OCI-LY7 (cell line): ENCODE data around the gene LDB3. TPM values are rescaled to one million over a fixed set of nuclear protein-coding genes. Genes with fewer than 3 reads are reported as not detected.

ENCODE experiments used
- BruUV-seq: library from RNA; stranded (reverse); fragments of 400-500 nt; replicated peaks from 2 replicates; lab custom pipeline; 2021; lab: Mats Ljungman, UMichigan
- CTCF ChIA-PET: fragments of 300-600 bp; sonication (Branson Sonifier 250); formaldehyde crosslinking; loops from one replicate; lab custom pipeline; 2022; ENCODE audit warnings: antibody characterized with exemption; ENCODE audit not compliant: unreplicated experiment; lab: Charles Lee
- POLR2A ChIA-PET: fragments of 300-600 bp; sonication (Branson Sonifier 250); formaldehyde crosslinking; loops from one replicate; lab custom pipeline; 2022; ENCODE audit warnings: antibody characterized with exemption; lab: Charles Lee
- DNase-seq: peaks from one replicate; pipeline ENCODE4 v3.0.0-alpha.2; 2015; ENCODE audit warnings: low spot score
- H2AFZ ChIP-seq: fragments of 200-600 bp; sonication (generic), shearing (Covaris generic); 2 replicates; pipeline ENCODE4 v1.6.1; 2014; ENCODE audit warnings: mild to moderate bottlenecking, antibody characterized with exemption, low read length, moderate library complexity
- H3K27ac ChIP-seq: fragments of 200-600 bp; sonication (generic); 2 replicates; pipeline ENCODE4 v1.5.1; 2014; ENCODE audit warnings: mixed run types, low read depth, mild to moderate bottlenecking, moderate library complexity, low read length, inconsistent platforms; ENCODE audit not compliant: poor library complexity, severe bottlenecking
- H3K36me3 ChIP-seq: fragments of 200-600 bp; sonication (generic); 2 replicates; pipeline ENCODE4 v1.6.1; 2014; ENCODE audit warnings: mild to moderate bottlenecking, antibody characterized with exemption, low read length, moderate library complexity, mixed read lengths; ENCODE audit not compliant: insufficient read depth
- H3K4me1 ChIP-seq: fragments of 200-600 bp; sonication (generic); 2 replicates; pipeline ENCODE4 v1.5.1; 2014; ENCODE audit warnings: mild to moderate bottlenecking, low read length; ENCODE audit not compliant: insufficient read depth, poor library complexity, severe bottlenecking
- H3K4me2 ChIP-seq: fragments of 200-600 bp; sonication (generic); 2 replicates; pipeline ENCODE4 v1.6.1; 2014; ENCODE audit warnings: mild to moderate bottlenecking, low read length
- H3K4me3 ChIP-seq: fragments of 200-600 bp; sonication (generic); 2 replicates; pipeline ENCODE4 v1.5.1; 2014; ENCODE audit warnings: mild to moderate bottlenecking, low read depth, low read length; ENCODE audit not compliant: poor library complexity, severe bottlenecking
- H3K79me2 ChIP-seq: fragments of 200-600 bp; sonication (generic); 2 replicates; pipeline ENCODE4 v1.6.1; 2016; ENCODE audit warnings: low read depth, mild to moderate bottlenecking, low read length, moderate library complexity, mixed read lengths; ENCODE audit not compliant: insufficient read depth
- H3K9me2 ChIP-seq: fragments of 200-600 bp; sonication (generic); 2 replicates; pipeline ENCODE4 v1.6.1; 2016; ENCODE audit warnings: mild to moderate bottlenecking, low read length, mixed read lengths; ENCODE audit not compliant: insufficient read depth
- H3K9me3 ChIP-seq: fragments of 200-600 bp; sonication (generic); 2 replicates; pipeline ENCODE4 v1.6.1; 2014; ENCODE audit warnings: mild to moderate bottlenecking, mixed run types, low read length, mixed read lengths
- H4K20me1 ChIP-seq: fragments of 200-600 bp; sonication (generic); 2 replicates; pipeline ENCODE4 v1.6.1; 2014; ENCODE audit warnings: mild to moderate bottlenecking, antibody characterized with exemption, low read length, moderate library complexity, mixed read lengths; ENCODE audit not compliant: insufficient read depth
- EZH2phosphoT487 ChIP-seq: fragments of 200-600 bp; sonication (generic); IDR thresholded peaks from 2 replicates; pipeline ENCODE4 v1.6.1; 2018; ENCODE audit warnings: low read depth, borderline replicate concordance, mild to moderate bottlenecking, mixed run types, antibody characterized with exemption, low read length, moderate library complexity, mixed read lengths
- intact Hi-C: fragments of 100-400 bp; cut with micrococcal nuclease; formaldehyde crosslinking; loops from one replicate; pipeline ENCODE4 v1.10.0; 2022; ENCODE audit not compliant: unreplicated experiment
- total RNA-seq, 2 experiments: library from RNA; depleted of rRNA in 1 of 2; stranded (reverse); fragments of >200 nt in 1 of 2; shearing (Covaris generic) in 1 of 2; gene quantifications; 2 replicates each; pipeline ENCODE4 v1.2.3, GENCODE V29; 2014 to 2022
- TF ChIP-seq, protein P1 (sequence below): fragments of 200-600 bp; sonication (generic); conservative IDR thresholded peaks from 2 replicates; pipeline ENCODE4 v1.5.1; 2014; ENCODE audit warnings: mild to moderate bottlenecking, antibody characterized with exemption, low read length, moderate library complexity, mixed read lengths

Gene LDB3
- total RNA-seq, 2 experiments from 2014 or later, result 0.08 TPM; not detected in 1

DNA sequence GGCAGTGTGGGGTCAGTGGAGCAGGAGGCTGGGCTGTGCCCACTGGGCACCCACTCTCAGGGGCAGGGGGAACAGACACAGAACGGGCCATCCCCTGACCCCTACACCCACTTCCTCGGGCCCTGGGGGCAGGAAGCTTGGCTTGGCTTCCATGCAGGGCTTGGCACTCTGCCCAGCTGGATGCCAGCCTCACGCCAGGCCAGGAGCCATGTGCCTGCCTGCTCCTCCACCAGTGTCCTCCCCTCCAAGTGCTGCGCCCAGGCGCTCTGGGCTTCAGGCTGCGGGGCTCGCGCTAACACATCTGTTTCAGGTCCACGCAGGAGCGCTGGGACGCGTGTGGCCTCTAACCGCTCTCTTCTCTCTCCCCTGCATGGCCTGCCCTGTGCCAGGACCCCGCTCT is 12.7 kb downstream of the LDB3 start:
- H3K36me3 ChIP-seq, result no peaks in the 10 kb centered on the region
- H4K20me1 ChIP-seq, result no peaks in the 10 kb centered on the region
- TF ChIP-seq EZH2phosphoT487, result no peak
- TF ChIP-seq, protein P1, sequence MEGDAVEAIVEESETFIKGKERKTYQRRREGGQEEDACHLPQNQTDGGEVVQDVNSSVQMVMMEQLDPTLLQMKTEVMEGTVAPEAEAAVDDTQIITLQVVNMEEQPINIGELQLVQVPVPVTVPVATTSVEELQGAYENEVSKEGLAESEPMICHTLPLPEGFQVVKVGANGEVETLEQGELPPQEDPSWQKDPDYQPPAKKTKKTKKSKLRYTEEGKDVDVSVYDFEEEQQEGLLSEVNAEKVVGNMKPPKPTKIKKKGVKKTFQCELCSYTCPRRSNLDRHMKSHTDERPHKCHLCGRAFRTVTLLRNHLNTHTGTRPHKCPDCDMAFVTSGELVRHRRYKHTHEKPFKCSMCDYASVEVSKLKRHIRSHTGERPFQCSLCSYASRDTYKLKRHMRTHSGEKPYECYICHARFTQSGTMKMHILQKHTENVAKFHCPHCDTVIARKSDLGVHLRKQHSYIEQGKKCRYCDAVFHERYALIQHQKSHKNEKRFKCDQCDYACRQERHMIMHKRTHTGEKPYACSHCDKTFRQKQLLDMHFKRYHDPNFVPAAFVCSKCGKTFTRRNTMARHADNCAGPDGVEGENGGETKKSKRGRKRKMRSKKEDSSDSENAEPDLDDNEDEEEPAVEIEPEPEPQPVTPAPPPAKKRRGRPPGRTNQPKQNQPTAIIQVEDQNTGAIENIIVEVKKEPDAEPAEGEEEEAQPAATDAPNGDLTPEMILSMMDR, result no peak
- no peak overlapping the region for H3K4me2 ChIP-seq
- H3K79me2 ChIP-seq, result no peaks in the 10 kb centered on the region
- CTCF ChIA-PET, result no interaction called here
- no peak overlapping the region for H2AFZ ChIP-seq
- no peak overlapping the region for H3K4me3 ChIP-seq
- no peak for DNase-seq
- no TSS peak for BruUV-seq
- no peak overlapping the region for H3K27ac ChIP-seq
- POLR2A ChIA-PET, result no interaction called here
- no peaks in the 10 kb centered on the region for H3K4me1 ChIP-seq
- H3K9me3 ChIP-seq, result no peaks in the 10 kb centered on the region
- no peaks in the 10 kb centered on the region for H3K9me2 ChIP-seq
- intact Hi-C loops, result no loop called here

- Histone ChIP-seq H3K4me2 (no peak overlapping the region), H3K4me3 (no peak overlapping the region), H3K79me2 (no peaks in the 10 kb centered on the region), H4K20me1 (no peaks in the 10 kb centered on the region), H3K9me2 (no peaks in the 10 kb centered on the region), H3K36me3 (no peaks in the 10 kb centered on the region), H3K4me1 (no peaks in the 10 kb centered on the region), H2AFZ (no peak overlapping the region), H3K9me3 (no peaks in the 10 kb centered on the region), H3K27ac (no peak overlapping the region)
- no peak for DNase-seq
- intact Hi-C loops, result no loop called here
- ChIA-PET CTCF (no interaction called here), POLR2A (no interaction called here)
- no TSS peak for BruUV-seq
- TF ChIP-seq, protein P1, result no peak
- TF ChIP-seq EZH2phosphoT487, result no peak
Measured at GRCh38 chr10:86681722-86682386, 13.5 kb downstream of the LDB3 start.

DNA sequence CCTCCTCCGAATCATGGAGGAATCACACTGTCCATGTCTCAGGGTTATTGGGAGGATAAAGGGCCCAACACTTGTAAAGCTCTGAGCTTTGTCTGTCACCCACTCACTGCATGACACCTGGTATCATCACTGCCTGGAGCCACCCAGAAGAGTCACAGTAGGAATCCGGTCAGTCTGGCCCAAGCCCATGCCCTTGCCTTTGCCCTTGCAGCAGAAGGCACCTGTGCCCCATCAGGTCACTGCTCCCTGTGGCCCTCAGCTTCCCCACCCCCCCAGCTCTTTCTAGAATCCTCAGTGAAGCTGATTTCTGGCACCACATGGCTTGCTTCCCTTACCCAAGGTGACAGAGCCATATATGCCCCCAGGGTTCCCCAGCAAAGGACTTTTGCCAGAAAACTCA is 14.4 kb downstream of the LDB3 start:
- ChIA-PET POLR2A (no interaction called here), CTCF (interaction anchor here (1.5 kb wide), 1 partner anchor 8 kb away, joined by 5 read pairs; no protein-coding TSS in a partner anchor)
- no peak for TF ChIP-seq EZH2phosphoT487
- TF ChIP-seq, protein P1, result no peak
- intact Hi-C loops, result no loop called here
- Histone ChIP-seq H3K79me2 (no peaks in the 10 kb centered on the region), H3K36me3 (no peaks in the 10 kb centered on the region), H3K4me2 (no peak overlapping the region), H3K4me1 (no peaks in the 10 kb centered on the region), H3K9me3 (no peaks in the 10 kb centered on the region), H3K4me3 (no peak overlapping the region), H3K9me2 (no peaks in the 10 kb centered on the region), H4K20me1 (no peaks in the 10 kb centered on the region), H2AFZ (no peak overlapping the region), H3K27ac (no peak overlapping the region)
- BruUV-seq, result no TSS peak
- no peak for DNase-seq
